Prostate gland (tissue), 2 donors: ENCODE measurements around the gene TTBK1.

Experiments
- CTCF ChIP-seq, 4 experiments: fragments of 200-600 bp in 2 of 4; fragments of 450-650 bp in 2 of 4; sonication (generic) in 2 of 4; IDR thresholded peaks; 1 replicate in 3 of 4; 2 replicates in 1 of 4; pipeline ENCODE4 v1.5.1; 2016 to 2019; ENCODE audit warnings: antibody characterized with exemption in 4 of 4, mild to moderate bottlenecking in 2 of 4, moderate library complexity in 2 of 4
- POLR2A ChIP-seq: fragments of 450-650 bp; IDR thresholded peaks from one replicate; pipeline ENCODE4 v1.6.1; 2016; ENCODE audit warnings: antibody characterized with exemption, mild to moderate bottlenecking
- POLR2AphosphoS5 ChIP-seq: sonication (generic); formaldehyde crosslinking; IDR thresholded peaks from one replicate; pipeline ENCODE4 v1.6.1; 2017; ENCODE audit warnings: antibody characterized with exemption

- TF ChIP-seq CTCF (IDR thresholded peaks at IDR 0.05) (no peak), POLR2AphosphoS5 (no peak), POLR2A (no peak)
These were observed 2.3 kb upstream of the TTBK1 start for GRCh38 chr6:43240950-43241349.
